Panc1 (cell line): ENCODE measurements around the gene POLDIP2.

Experiments
- CTCF ChIP-seq: fragments of 450-650 bp; IDR thresholded peaks from 2 replicates; pipeline ENCODE4 v1.5.1; 2017; ENCODE audit warnings: mild to moderate bottlenecking
- POLR2AphosphoS5 ChIP-seq: IDR thresholded peaks from 2 replicates; pipeline ENCODE4 v1.6.1; 2012; ENCODE audit warnings: mild to moderate bottlenecking, low read depth, low read length, moderate library complexity
- TCF7L2 ChIP-seq: IDR thresholded peaks from 2 replicates; pipeline ENCODE4 v1.6.1; 2011; ENCODE audit warnings: mild to moderate bottlenecking, low read depth, low read length, inconsistent platforms

- TF ChIP-seq CTCF (no peak), TCF7L2 (no peak), POLR2AphosphoS5 (no peak)
Measured at GRCh38 chr17:28344011-28344410, 13.3 kb downstream of the POLDIP2 start.
